OCI-LY7 (cell line): ENCODE measurements around the gene TPBG. TPM values are rescaled to one million over a fixed set of nuclear protein-coding genes. Genes with fewer than 3 reads are reported as not detected.

Experiments
- BruUV-seq: library from RNA; stranded (reverse); fragments of 400-500 nt; replicated peaks from 2 replicates; lab custom pipeline; 2021; lab: Mats Ljungman, UMichigan
- CTCF ChIA-PET: fragments of 300-600 bp; sonication (Branson Sonifier 250); formaldehyde crosslinking; loops from one replicate; lab custom pipeline; 2022; ENCODE audit warnings: antibody characterized with exemption; ENCODE audit not compliant: unreplicated experiment; lab: Charles Lee
- POLR2A ChIA-PET: fragments of 300-600 bp; sonication (Branson Sonifier 250); formaldehyde crosslinking; loops from one replicate; lab custom pipeline; 2022; ENCODE audit warnings: antibody characterized with exemption; lab: Charles Lee
- DNase-seq: peaks from one replicate; pipeline ENCODE4 v3.0.0-alpha.2; 2015; ENCODE audit warnings: low spot score
- H2AFZ ChIP-seq: fragments of 200-600 bp; sonication (generic), shearing (Covaris generic); 2 replicates; pipeline ENCODE4 v1.6.1; 2014; ENCODE audit warnings: mild to moderate bottlenecking, antibody characterized with exemption, low read length, moderate library complexity
- H3K27ac ChIP-seq: fragments of 200-600 bp; sonication (generic); 2 replicates; pipeline ENCODE4 v1.5.1; 2014; ENCODE audit warnings: mixed run types, low read depth, mild to moderate bottlenecking, moderate library complexity, low read length, inconsistent platforms; ENCODE audit not compliant: poor library complexity, severe bottlenecking
- H3K36me3 ChIP-seq: fragments of 200-600 bp; sonication (generic); 2 replicates; pipeline ENCODE4 v1.6.1; 2014; ENCODE audit warnings: mild to moderate bottlenecking, antibody characterized with exemption, low read length, moderate library complexity, mixed read lengths; ENCODE audit not compliant: insufficient read depth
- H3K4me1 ChIP-seq: fragments of 200-600 bp; sonication (generic); 2 replicates; pipeline ENCODE4 v1.5.1; 2014; ENCODE audit warnings: mild to moderate bottlenecking, low read length; ENCODE audit not compliant: insufficient read depth, poor library complexity, severe bottlenecking
- H3K4me2 ChIP-seq: fragments of 200-600 bp; sonication (generic); 2 replicates; pipeline ENCODE4 v1.6.1; 2014; ENCODE audit warnings: mild to moderate bottlenecking, low read length
- H3K4me3 ChIP-seq: fragments of 200-600 bp; sonication (generic); 2 replicates; pipeline ENCODE4 v1.5.1; 2014; ENCODE audit warnings: mild to moderate bottlenecking, low read depth, low read length; ENCODE audit not compliant: poor library complexity, severe bottlenecking
- H3K79me2 ChIP-seq: fragments of 200-600 bp; sonication (generic); 2 replicates; pipeline ENCODE4 v1.6.1; 2016; ENCODE audit warnings: low read depth, mild to moderate bottlenecking, low read length, moderate library complexity, mixed read lengths; ENCODE audit not compliant: insufficient read depth
- H3K9me2 ChIP-seq: fragments of 200-600 bp; sonication (generic); 2 replicates; pipeline ENCODE4 v1.6.1; 2016; ENCODE audit warnings: mild to moderate bottlenecking, low read length, mixed read lengths; ENCODE audit not compliant: insufficient read depth
- H3K9me3 ChIP-seq: fragments of 200-600 bp; sonication (generic); 2 replicates; pipeline ENCODE4 v1.6.1; 2014; ENCODE audit warnings: mild to moderate bottlenecking, mixed run types, low read length, mixed read lengths
- H4K20me1 ChIP-seq: fragments of 200-600 bp; sonication (generic); 2 replicates; pipeline ENCODE4 v1.6.1; 2014; ENCODE audit warnings: mild to moderate bottlenecking, antibody characterized with exemption, low read length, moderate library complexity, mixed read lengths; ENCODE audit not compliant: insufficient read depth
- EZH2phosphoT487 ChIP-seq: fragments of 200-600 bp; sonication (generic); IDR thresholded peaks from 2 replicates; pipeline ENCODE4 v1.6.1; 2018; ENCODE audit warnings: low read depth, borderline replicate concordance, mild to moderate bottlenecking, mixed run types, antibody characterized with exemption, low read length, moderate library complexity, mixed read lengths
- intact Hi-C: fragments of 100-400 bp; cut with micrococcal nuclease; formaldehyde crosslinking; loops from one replicate; pipeline ENCODE4 v1.10.0; 2022; ENCODE audit not compliant: unreplicated experiment
- total RNA-seq, 2 experiments: library from RNA; depleted of rRNA in 1 of 2; stranded (reverse); fragments of >200 nt in 1 of 2; shearing (Covaris generic) in 1 of 2; gene quantifications; 2 replicates each; pipeline ENCODE4 v1.2.3, GENCODE V29; 2014 to 2022
- TF ChIP-seq, protein P1 (sequence below): fragments of 200-600 bp; sonication (generic); conservative IDR thresholded peaks from 2 replicates; pipeline ENCODE4 v1.5.1; 2014; ENCODE audit warnings: mild to moderate bottlenecking, antibody characterized with exemption, low read length, moderate library complexity, mixed read lengths

The TPBG gene
- total RNA-seq, 2 experiments from 2014 or later: not detected

DNA sequence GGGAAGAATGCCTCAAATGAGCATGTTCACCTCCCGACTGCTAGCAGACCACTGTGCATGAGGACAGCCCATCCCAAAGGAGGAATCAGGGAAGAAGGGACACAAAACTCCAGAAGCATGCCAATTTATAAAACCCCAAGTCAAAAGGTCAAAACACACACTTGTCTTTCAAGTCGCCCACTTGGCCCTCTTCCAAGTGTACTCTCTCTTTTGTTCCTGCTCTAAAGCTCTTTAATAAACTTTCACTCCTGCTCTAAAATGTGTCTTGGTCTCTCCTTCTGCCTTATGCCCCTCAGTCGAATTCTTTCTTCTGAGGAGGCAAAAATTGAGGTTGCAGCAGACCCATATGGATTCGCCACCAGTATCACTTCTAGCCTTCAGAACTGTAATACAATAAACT, 33.9 kb upstream of the TPBG start:
- ChIA-PET CTCF (interaction anchor here (0.6 kb wide), 1 partner anchor 34 kb away, joined by 3 read pairs; the partner anchor contains the start of gene TPBG), POLR2A (no interaction called here)
- Histone ChIP-seq H3K79me2 (no peaks in the 10 kb centered on the region), H3K4me1 (no peaks in the 10 kb centered on the region), H4K20me1 (no peaks in the 10 kb centered on the region), H3K36me3 (no peaks in the 10 kb centered on the region), H3K27ac (no peak overlapping the region), H3K9me2 (no peaks in the 10 kb centered on the region), H3K9me3 (no peaks in the 10 kb centered on the region), H3K4me2 (no peak overlapping the region), H2AFZ (no peak overlapping the region), H3K4me3 (no peak overlapping the region)
- no TSS peak for BruUV-seq
- TF ChIP-seq, protein P1, sequence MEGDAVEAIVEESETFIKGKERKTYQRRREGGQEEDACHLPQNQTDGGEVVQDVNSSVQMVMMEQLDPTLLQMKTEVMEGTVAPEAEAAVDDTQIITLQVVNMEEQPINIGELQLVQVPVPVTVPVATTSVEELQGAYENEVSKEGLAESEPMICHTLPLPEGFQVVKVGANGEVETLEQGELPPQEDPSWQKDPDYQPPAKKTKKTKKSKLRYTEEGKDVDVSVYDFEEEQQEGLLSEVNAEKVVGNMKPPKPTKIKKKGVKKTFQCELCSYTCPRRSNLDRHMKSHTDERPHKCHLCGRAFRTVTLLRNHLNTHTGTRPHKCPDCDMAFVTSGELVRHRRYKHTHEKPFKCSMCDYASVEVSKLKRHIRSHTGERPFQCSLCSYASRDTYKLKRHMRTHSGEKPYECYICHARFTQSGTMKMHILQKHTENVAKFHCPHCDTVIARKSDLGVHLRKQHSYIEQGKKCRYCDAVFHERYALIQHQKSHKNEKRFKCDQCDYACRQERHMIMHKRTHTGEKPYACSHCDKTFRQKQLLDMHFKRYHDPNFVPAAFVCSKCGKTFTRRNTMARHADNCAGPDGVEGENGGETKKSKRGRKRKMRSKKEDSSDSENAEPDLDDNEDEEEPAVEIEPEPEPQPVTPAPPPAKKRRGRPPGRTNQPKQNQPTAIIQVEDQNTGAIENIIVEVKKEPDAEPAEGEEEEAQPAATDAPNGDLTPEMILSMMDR: no peak
- no peak for TF ChIP-seq EZH2phosphoT487
- no peak for DNase-seq
- intact Hi-C loops: no loop called here

DNA sequence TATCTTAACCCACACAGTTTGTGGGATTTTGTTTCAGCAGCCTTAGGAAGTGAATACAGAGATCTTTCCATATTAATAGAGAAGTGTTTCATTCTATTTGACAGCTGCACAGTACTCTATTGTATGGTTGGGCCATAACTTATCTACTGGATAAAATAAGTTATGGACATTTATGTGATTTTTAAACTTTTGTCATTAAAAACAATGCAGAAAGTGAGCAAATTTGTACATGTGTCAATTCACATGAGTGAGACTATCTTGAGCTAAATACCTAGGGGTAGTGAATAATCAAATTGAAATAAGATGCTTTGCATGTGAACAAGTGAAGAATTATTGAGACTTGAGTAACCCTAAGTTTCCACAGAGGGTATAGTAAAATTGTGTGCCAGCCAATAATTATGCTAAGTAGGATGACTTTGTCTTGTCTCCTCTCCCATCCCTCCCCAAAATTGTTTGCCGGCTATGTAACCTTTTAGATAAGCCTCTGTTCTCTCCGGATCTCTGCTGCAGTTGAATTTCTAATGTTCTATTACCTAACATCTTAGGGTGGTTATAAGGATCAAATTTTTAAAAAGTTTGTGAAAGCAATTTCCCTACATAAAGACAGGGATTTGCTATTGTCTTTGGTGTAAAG, 33.3 kb upstream of the TPBG start:
- no peak overlapping the region for H3K4me2 ChIP-seq
- CTCF ChIA-PET: no interaction called here

More for the DNA sequence above, 33.3 kb upstream of the TPBG start:
- Histone ChIP-seq H3K36me3 (no peaks in the 10 kb centered on the region), H3K9me2 (no peaks in the 10 kb centered on the region), H4K20me1 (no peaks in the 10 kb centered on the region), H3K4me3 (no peak overlapping the region), H3K9me3 (no peaks in the 10 kb centered on the region), H3K4me1 (no peaks in the 10 kb centered on the region), H3K79me2 (no peaks in the 10 kb centered on the region), H3K27ac (no peak overlapping the region), H2AFZ (no peak overlapping the region)
- intact Hi-C loops: no loop called here
- DNase-seq: no peak
- TF ChIP-seq EZH2phosphoT487: no peak
- TF ChIP-seq, protein P1: no peak
- POLR2A ChIA-PET: no interaction called here
- BruUV-seq: no TSS peak
